Liver (tissue), 9 donors: ENCODE results near the gene AXIN2. TPM values are rescaled to one million over a fixed set of nuclear protein-coding genes. Genes with fewer than 3 reads are reported as not detected.

Source experiments
- DNase-seq: peaks from one replicate; pipeline ENCODE4 v3.0.0-alpha.2; 2017; ENCODE audit warnings: low spot score
- H3K27ac ChIP-seq, 2 donors: one replicate each; pipeline ENCODE4 v1.7.0; 2013; ENCODE audit warnings: inconsistent platforms in 2 of 2, low read length in 2 of 2, control low read depth in 1 of 2, low read depth in 1 of 2, mild to moderate bottlenecking in 1 of 2
- H3K27me3 ChIP-seq, 4 donors: one replicate each; pipeline versions ENCODE4 v1.6.1 to v1.7.0; 2013; ENCODE audit warnings: low read length in 3 of 4, inconsistent platforms in 1 of 4, mild to moderate bottlenecking in 1 of 4, moderate library complexity in 1 of 4; ENCODE audit not compliant: control insufficient read depth in 4 of 4, insufficient read depth in 4 of 4
- H3K36me3 ChIP-seq, 4 donors: one replicate each; pipeline versions ENCODE4 v1.6.1 to v1.7.0; 2013; ENCODE audit warnings: low read length in 3 of 4, mild to moderate bottlenecking in 3 of 4, low read depth in 1 of 4, moderate library complexity in 1 of 4; ENCODE audit not compliant: control insufficient read depth in 4 of 4, insufficient read depth in 3 of 4
- H3K4me1 ChIP-seq, 4 donors: one replicate each; pipeline versions ENCODE4 v1.6.1 to v1.7.0; 2013; ENCODE audit warnings: low read length in 3 of 4, mild to moderate bottlenecking in 3 of 4, moderate library complexity in 1 of 4; ENCODE audit not compliant: control insufficient read depth in 4 of 4, insufficient read depth in 4 of 4
- H3K4me3 ChIP-seq, 3 donors: one replicate each; pipeline versions ENCODE4 v1.6.1 to v1.7.0; 2013; ENCODE audit warnings: low read length in 3 of 3, control low read depth in 1 of 3, low read depth in 1 of 3, mild to moderate bottlenecking in 1 of 3
- H3K9ac ChIP-seq, 2 donors: one replicate each; pipeline ENCODE4 v1.7.0; 2013; ENCODE audit warnings: low read length in 2 of 2, mild to moderate bottlenecking in 2 of 2, moderate library complexity in 2 of 2, control low read depth in 1 of 2, low read depth in 1 of 2
- H3K9me3 ChIP-seq, 4 donors: one replicate each; pipeline versions ENCODE4 v1.6.1 to v1.7.0; 2013; ENCODE audit warnings: low read length in 3 of 4; ENCODE audit not compliant: control insufficient read depth in 4 of 4
- ATF3 ChIP-seq: IDR thresholded peaks from 2 replicates; pipeline ENCODE4 v1.6.1; 2016; ENCODE audit warnings: antibody characterized with exemption
- CTCF ChIP-seq: fragments of 150-350 bp; IDR thresholded peaks from 2 replicates; pipeline ENCODE4 v1.5.1; 2017; ENCODE audit warnings: improper control_type of control experiment, low read depth, low read length; ENCODE audit not compliant: missing input control
- FOXA1 ChIP-seq: IDR thresholded peaks from 2 replicates; pipeline ENCODE4 v1.6.1; 2016; ENCODE audit warnings: antibody characterized with exemption
- FOXA2 ChIP-seq: IDR thresholded peaks from 2 replicates; pipeline ENCODE4 v1.6.1; 2016; ENCODE audit warnings: antibody characterized with exemption
- GABPA ChIP-seq, 2 donors: IDR thresholded peaks in 1 of 2; conservative IDR thresholded peaks in 1 of 2; 2 replicates each; pipeline ENCODE4 v1.6.1; 2016; ENCODE audit warnings: antibody characterized with exemption in 2 of 2, mild to moderate bottlenecking in 1 of 2, moderate library complexity in 1 of 2
- HNF4A ChIP-seq, 2 donors: conservative IDR thresholded peaks; 2 replicates each; pipeline ENCODE4 v1.6.1; 2016; ENCODE audit warnings: antibody characterized with exemption in 2 of 2, mild to moderate bottlenecking in 2 of 2
- HNF4G ChIP-seq: IDR thresholded peaks from 2 replicates; pipeline ENCODE4 v1.6.1; 2016; ENCODE audit warnings: antibody characterized with exemption
- JUND ChIP-seq, 2 donors: IDR thresholded peaks; 2 replicates each; pipeline ENCODE4 v1.6.1; 2016; ENCODE audit warnings: antibody characterized with exemption in 2 of 2
- MAX ChIP-seq: IDR thresholded peaks from 2 replicates; pipeline ENCODE4 v1.6.1; 2016; ENCODE audit warnings: antibody characterized with exemption
- NR2F2 ChIP-seq: IDR thresholded peaks from 2 replicates; pipeline ENCODE4 v1.6.1; 2016; ENCODE audit warnings: antibody characterized with exemption
- RAD21 ChIP-seq, 2 donors: IDR thresholded peaks; 2 replicates each; pipeline ENCODE4 v1.6.1; 2016; ENCODE audit warnings: antibody characterized with exemption in 2 of 2, mild to moderate bottlenecking in 2 of 2
- REST ChIP-seq: IDR thresholded peaks from 2 replicates; pipeline ENCODE4 v1.6.1; 2016; ENCODE audit warnings: antibody characterized with exemption, mild to moderate bottlenecking
- RXRA ChIP-seq, 2 donors: IDR thresholded peaks; 2 replicates each; pipeline ENCODE4 v1.6.1; 2017 to 2018; ENCODE audit warnings: antibody characterized with exemption in 2 of 2, mild to moderate bottlenecking in 1 of 2
- SP1 ChIP-seq: IDR thresholded peaks from 2 replicates; pipeline ENCODE4 v1.6.1; 2018; ENCODE audit warnings: antibody characterized with exemption, mild to moderate bottlenecking
- YY1 ChIP-seq: IDR thresholded peaks from 2 replicates; pipeline ENCODE4 v1.6.1; 2016; ENCODE audit warnings: antibody characterized with exemption, mild to moderate bottlenecking
- WGBS: extraction: QIAGEN DNeasy Blood & Tissue Kit; methylation state at CpG from one replicate; pipeline ENCODE4 v1.1.7; 2013; 5-methylcytosine and 5-hydroxymethylcytosine counted together
- polyA plus RNA-seq, 2 donors: library from polyadenylated mRNA; stranded (reverse) in 1 of 2; unstranded in 1 of 2; fragments of 200-250 nt in 1 of 2; fragments of >200 nt in 1 of 2; fragmentation: Nextera tagmentation in 1 of 2; extraction: Ambion mirVana in 1 of 2; gene quantifications; one replicate each; pipeline versions ENCODE4 v1.2.1 to v1.2.3, GENCODE V29; 2013 to 2015
- total RNA-seq, 2 donors: library from RNA; depleted of rRNA; stranded (reverse); fragments of >200 nt; gene quantifications; one replicate each; pipeline ENCODE4 v1.2.3, GENCODE V29; 2014
- TF ChIP-seq, protein P1 (sequence below): IDR thresholded peaks from 2 replicates; pipeline ENCODE4 v1.6.1; 2016; ENCODE audit warnings: antibody characterized with exemption
- donor health status: healthy.
- donor health status: healthy.
- donor health status: healthy.
- donor health status: healthy.
- donor health status: healthy.

AXIN2 gene
- total and polyA plus RNA-seq, 4 donors: 0.33 to 3.5 (median 1.5) TPM

- TF ChIP-seq NR2F2: no peak
- TF ChIP-seq GABPA (IDR thresholded peaks at IDR 0.05 in 1 of 2, conservative IDR thresholded peaks at IDR 0.05 in 1 of 2): no peak
- no peak for TF ChIP-seq ATF3
- no peak for TF ChIP-seq RXRA (IDR thresholded peaks at IDR 0.05)
- TF ChIP-seq JUND (IDR thresholded peaks at IDR 0.05): no peak
- TF ChIP-seq, protein P1, sequence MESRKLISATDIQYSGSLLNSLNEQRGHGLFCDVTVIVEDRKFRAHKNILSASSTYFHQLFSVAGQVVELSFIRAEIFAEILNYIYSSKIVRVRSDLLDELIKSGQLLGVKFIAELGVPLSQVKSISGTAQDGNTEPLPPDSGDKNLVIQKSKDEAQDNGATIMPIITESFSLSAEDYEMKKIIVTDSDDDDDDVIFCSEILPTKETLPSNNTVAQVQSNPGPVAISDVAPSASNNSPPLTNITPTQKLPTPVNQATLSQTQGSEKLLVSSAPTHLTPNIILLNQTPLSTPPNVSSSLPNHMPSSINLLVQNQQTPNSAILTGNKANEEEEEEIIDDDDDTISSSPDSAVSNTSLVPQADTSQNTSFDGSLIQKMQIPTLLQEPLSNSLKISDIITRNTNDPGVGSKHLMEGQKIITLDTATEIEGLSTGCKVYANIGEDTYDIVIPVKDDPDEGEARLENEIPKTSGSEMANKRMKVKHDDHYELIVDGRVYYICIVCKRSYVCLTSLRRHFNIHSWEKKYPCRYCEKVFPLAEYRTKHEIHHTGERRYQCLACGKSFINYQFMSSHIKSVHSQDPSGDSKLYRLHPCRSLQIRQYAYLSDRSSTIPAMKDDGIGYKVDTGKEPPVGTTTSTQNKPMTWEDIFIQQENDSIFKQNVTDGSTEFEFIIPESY: no peak
- TF ChIP-seq YY1: no peak
- TF ChIP-seq MAX: no peak
- no peak for TF ChIP-seq SP1
- no peak for TF ChIP-seq HNF4G
- TF ChIP-seq HNF4A (conservative IDR thresholded peaks at IDR 0.05): no peak
- no peak for TF ChIP-seq FOXA1
- no peak for TF ChIP-seq CTCF
- TF ChIP-seq RAD21 (IDR thresholded peaks at IDR 0.05): no peak
- TF ChIP-seq REST: no peak
- no peak for TF ChIP-seq FOXA2
- DNase-seq: no peak
- Histone ChIP-seq H3K27me3 (no peaks in the 10 kb centered on the region), H3K4me3 (no peak overlapping the region), H3K27ac (no peak overlapping the region), H3K9me3 (no peaks in the 10 kb centered on the region), H3K36me3 (peaks cover 0 to 10% (median 2%) of the 10 kb centered on the region in 4 donors), H3K9ac (no peak overlapping the region), H3K4me1 (no peaks in the 10 kb centered on the region)
- 83% methylated on average over 12 of the region's 12 CpGs for WGBS
Measured at GRCh38 chr17:65538675-65539529, 22.5 kb downstream of the AXIN2 start.
